Muscle layer of duodenum (tissue), 2 donors: ENCODE data around the gene SLC41A3.
"Not testable (repeated sequence)": the region's sequence is repeated elsewhere in the genome, so short reads cannot be mapped to it uniquely, and the experiment has no call there.

Experiments used
- H3K27ac ChIP-seq: one replicate; pipeline ENCODE4 v1.7.0; 2013; ENCODE audit warnings: mild to moderate bottlenecking, low read length
- H3K27me3 ChIP-seq: one replicate; pipeline ENCODE4 v1.7.0; 2013; ENCODE audit warnings: low read depth, mild to moderate bottlenecking, control low read depth, low read length
- H3K36me3 ChIP-seq, 2 donors: one replicate each; pipeline ENCODE4 v1.7.0; 2013; ENCODE audit warnings: low read length in 2 of 2, control low read depth in 1 of 2, mild to moderate bottlenecking in 1 of 2; ENCODE audit not compliant: insufficient read depth in 2 of 2, control insufficient read depth in 1 of 2
- H3K4me1 ChIP-seq, 2 donors: one replicate each; pipeline ENCODE4 v1.7.0; 2013; ENCODE audit warnings: low read length in 2 of 2, mild to moderate bottlenecking in 2 of 2, control low read depth in 1 of 2, moderate library complexity in 1 of 2; ENCODE audit not compliant: insufficient read depth in 2 of 2, control insufficient read depth in 1 of 2
- H3K4me3 ChIP-seq, 2 donors: one replicate each; pipeline ENCODE4 v1.7.0; 2013; ENCODE audit warnings: low read length in 2 of 2, low read depth in 1 of 2, mild to moderate bottlenecking in 1 of 2
- H3K9me3 ChIP-seq, 2 donors: one replicate each; pipeline ENCODE4 v1.7.0; 2013; ENCODE audit warnings: low read length in 2 of 2, control low read depth in 1 of 2, mild to moderate bottlenecking in 1 of 2; ENCODE audit not compliant: control insufficient read depth in 1 of 2
- donor health status: healthy.

The SLC41A3 gene

DNA sequence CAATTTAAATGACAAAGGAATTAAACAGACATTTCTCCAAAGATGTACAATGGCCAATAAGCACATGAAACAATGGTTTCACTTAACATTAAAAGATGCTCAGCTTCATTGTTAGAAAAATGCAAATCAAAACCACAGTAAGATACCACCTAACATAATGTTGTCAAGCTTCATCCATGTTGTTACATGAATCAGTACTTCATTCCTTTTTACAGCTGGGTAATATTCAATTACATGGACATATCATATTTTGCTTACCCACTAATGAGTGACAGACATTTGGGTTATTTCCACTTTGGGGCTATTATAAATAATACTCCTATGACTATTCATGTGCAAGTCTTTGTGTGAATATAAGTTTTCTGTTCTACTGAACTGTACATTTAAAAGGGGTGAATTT, 7.8 kb downstream of the SLC41A3 start:
- Histone ChIP-seq H3K4me1 (no peaks in the 10 kb centered on the region), H3K27ac (no peak overlapping the region), H3K27me3 (no peaks in the 10 kb centered on the region), H3K4me3 (no peak overlapping the region), H3K36me3 (peaks cover 0 to 11% of the 10 kb centered on the region in 2 donors), H3K9me3 (peaks cover 0 to 6% of the 10 kb centered on the region in 2 donors)

DNA sequence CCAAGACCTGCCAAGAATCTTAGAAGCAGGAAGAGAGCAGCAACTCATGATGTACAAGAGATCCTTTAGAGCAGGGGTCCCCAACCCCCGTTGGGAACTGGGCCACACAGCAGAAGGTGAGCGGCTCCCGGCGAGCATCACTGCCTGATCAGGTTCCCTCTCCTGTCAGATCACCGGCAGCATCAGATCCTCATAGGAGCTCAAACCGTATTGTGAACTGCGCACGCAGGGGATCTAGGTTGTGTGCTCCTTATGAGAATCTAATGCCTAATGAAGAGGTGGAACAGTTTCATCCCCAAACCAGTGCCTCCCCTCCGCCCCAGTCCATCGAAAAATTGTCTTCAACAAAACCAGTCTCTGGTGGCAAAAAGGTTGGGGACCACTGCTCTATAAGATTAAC, 13.8 kb downstream of the SLC41A3 start:
- peaks cover 0 to 14% of the 10 kb centered on the region in 2 donors for H3K36me3 ChIP-seq
- H3K27me3 ChIP-seq, result no peaks in the 10 kb centered on the region
- H3K4me1 ChIP-seq, result no peaks in the 10 kb centered on the region
- peaks cover 0 to 6% of the 10 kb centered on the region in 2 donors for H3K9me3 ChIP-seq
- H3K27ac ChIP-seq, result no peak overlapping the region
- H3K4me3 ChIP-seq, result no peak overlapping the region

GRCh38 chr3:126067959-126068358, 16.0 kb downstream of the SLC41A3 start:
- peaks cover 0 to 8% of the 10 kb centered on the region in 2 donors for H3K36me3 ChIP-seq
- H3K27ac ChIP-seq, result no peak overlapping the region
- no peaks in the 10 kb centered on the region for H3K4me1 ChIP-seq

DNA sequence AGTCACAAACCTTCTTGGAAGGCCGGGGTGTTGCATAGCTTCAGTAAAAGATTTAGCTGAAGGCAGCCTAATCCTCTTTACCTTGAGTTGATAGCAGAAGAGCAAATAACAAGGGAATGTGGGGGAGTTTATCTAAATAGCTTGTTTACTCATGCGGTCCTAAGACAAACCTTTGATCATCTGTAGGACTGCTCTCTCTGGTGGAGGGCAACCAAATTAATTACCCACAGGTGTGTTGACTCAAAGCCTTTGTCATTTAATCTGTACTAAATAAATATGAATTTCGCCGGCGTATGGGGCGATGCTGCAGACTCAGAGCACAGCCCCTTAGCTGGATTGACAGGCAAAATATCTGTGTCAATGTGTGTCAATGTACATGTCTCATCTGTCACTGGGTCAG, 17.2 kb downstream of the SLC41A3 start:
- H3K9me3 ChIP-seq, H3K27ac ChIP-seq, H3K4me3 ChIP-seq, H3K4me1 ChIP-seq, H3K36me3 ChIP-seq, H3K27me3 ChIP-seq: not testable (repeated sequence)

More at GRCh38 chr3:126067959-126068358, 16.0 kb downstream of the SLC41A3 start:
- H3K4me3 ChIP-seq, result no peak overlapping the region
- peaks cover 0 to 2% of the 10 kb centered on the region in 2 donors for H3K9me3 ChIP-seq
- H3K27me3 ChIP-seq, result no peaks in the 10 kb centered on the region

- Histone ChIP-seq H3K36me3 (peaks cover 0 to 6% of the 10 kb centered on the region in 2 donors), H3K4me1 (no peaks in the 10 kb centered on the region), H3K27me3 (no peaks in the 10 kb centered on the region)
Observed at GRCh38 chr3:126065876-126066275, 18.0 kb downstream of the SLC41A3 start.

GRCh38 chr3:126064627-126065258, 19.2 kb downstream of the SLC41A3 start:
- no peaks in the 10 kb centered on the region for H3K4me1 ChIP-seq
- H3K36me3 ChIP-seq, result peaks cover 0 to 6% of the 10 kb centered on the region in 2 donors
- H3K27me3 ChIP-seq, result no peaks in the 10 kb centered on the region
- H3K9me3 ChIP-seq, result no peaks in the 10 kb centered on the region
- H3K27ac ChIP-seq, result no peak overlapping the region
- H3K4me3 ChIP-seq, result no peak overlapping the region

More at GRCh38 chr3:126065876-126066275, 18.0 kb downstream of the SLC41A3 start:
- Histone ChIP-seq H3K4me3 (no peak overlapping the region), H3K9me3 (no peaks in the 10 kb centered on the region), H3K27ac (no peak overlapping the region)

DNA sequence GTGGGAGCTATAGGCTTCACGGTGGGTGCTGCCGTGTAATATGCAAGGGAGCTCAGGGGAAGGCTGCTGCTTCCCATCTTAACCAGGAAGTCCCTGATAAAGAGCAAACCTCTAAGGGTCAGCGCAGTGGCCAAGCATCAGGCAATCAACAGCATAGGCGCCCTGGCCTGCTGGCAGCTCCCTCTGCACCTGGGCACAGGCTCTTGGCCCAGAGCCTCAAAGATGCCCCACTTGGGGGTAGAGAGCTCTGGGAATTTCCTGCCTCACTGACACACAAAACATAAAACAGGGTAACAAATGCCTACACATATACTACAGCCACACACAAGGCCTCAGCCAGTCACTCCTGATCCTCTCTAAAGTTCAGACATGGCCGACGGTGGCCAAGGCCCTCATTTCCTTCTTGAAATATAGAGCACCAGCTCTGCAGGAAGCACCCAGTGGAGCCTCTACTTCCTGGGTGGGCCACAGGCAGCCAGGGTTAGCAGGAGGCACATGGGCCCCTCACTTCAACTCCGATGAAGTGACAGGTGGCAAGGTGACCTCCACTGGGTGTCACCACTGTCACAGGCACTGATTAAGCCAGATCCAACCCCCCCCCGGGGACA, 20.5 kb downstream of the SLC41A3 start:
- Histone ChIP-seq H3K36me3 (peaks cover 0 to 6% of the 10 kb centered on the region in 2 donors), H3K9me3 (no peaks in the 10 kb centered on the region), H3K27me3 (no peaks in the 10 kb centered on the region), H3K4me3 (no peak overlapping the region), H3K4me1 (no peaks in the 10 kb centered on the region), H3K27ac (no peak overlapping the region)

DNA sequence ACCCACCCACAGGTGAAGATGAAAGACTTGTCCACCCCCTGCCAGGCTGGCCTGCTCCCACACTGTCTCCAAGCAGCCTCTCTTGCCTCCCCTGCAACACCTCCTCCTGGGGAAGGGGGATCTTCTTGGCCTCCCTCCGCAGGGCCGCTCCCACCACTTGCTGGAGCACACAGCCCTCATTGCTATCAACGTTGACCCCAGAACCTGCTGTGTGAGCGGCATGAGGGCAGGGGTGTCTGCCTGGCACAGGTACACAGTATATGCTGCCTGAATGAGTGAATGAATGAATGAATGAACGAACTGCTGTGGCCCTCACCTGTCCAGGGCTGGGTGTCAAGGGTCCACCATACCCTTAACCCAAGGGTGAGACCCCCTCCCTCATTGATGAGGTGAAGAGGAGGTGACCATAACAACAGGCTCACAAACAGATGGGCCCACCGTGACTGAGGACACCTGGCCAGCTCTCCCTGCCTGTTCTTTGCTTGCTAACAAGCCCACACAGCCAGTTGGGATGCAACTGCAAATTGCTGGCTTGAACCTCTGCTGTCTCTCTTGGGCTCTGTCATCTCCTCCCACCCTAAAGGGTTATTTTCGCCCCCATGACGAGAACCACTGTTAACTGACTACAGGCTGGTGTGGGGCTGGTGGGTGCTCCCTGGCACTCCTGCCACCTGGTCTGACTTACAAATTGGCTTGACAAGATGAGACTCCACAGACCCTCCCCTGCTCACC, 22.5 kb downstream of the SLC41A3 start:
- Histone ChIP-seq H3K4me3 (no peak overlapping the region), H3K4me1 (no peaks in the 10 kb centered on the region), H3K27me3 (no peaks in the 10 kb centered on the region), H3K9me3 (no peaks in the 10 kb centered on the region), H3K27ac (no peak overlapping the region), H3K36me3 (no peaks in the 10 kb centered on the region)

DNA sequence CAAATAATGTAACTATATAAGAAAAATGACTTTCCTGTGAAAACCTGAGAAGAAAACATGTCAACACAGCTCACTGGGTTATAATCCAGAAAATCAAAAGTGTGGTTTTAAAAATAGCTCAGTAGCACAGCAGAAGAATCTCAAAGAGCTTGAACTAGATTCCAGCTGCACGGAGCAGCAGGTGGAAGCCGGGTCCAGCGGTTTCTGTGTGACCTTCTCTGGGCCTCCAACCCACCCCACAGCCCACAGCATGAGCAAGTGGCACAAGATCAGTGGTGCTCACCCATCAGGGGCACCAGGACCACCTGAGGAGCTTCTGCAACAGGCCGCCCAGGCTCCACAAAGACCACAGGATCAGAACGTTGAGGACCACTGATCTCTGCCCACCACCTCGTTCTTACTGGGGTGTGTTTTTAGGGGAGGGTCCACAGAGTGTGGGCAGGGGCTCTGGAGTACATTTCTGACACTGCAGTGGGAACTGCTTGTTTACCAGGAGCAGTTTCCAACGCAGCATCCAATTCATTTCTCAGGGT, 23.2 kb downstream of the SLC41A3 start:
- H3K4me3 ChIP-seq, result no peak overlapping the region
- H3K27me3 ChIP-seq, result no peaks in the 10 kb centered on the region
- H3K36me3 ChIP-seq, result no peaks in the 10 kb centered on the region
- no peaks in the 10 kb centered on the region for H3K9me3 ChIP-seq
- H3K4me1 ChIP-seq, result no peaks in the 10 kb centered on the region
- H3K27ac ChIP-seq, result no peak overlapping the region

DNA sequence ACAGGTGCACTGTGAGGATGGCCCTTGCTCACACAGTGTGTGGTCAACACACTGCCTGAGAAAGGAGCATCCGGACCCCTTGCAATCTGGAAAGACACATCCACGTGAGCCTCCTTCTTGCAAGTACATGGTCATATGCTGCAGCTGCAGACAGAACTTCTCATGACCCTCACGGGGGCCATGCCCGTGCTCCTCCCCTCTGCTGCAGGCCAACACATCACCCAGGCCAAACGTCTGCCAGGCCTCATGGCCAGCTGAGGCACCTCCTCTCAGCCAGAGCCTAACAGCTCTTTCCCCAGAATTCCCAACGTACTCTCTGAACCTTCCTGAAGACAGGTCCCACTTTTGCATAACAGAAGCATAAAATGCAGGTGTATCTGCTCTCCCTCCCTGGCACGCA, 25.3 kb downstream of the SLC41A3 start:
- no peaks in the 10 kb centered on the region for H3K27me3 ChIP-seq
- H3K27ac ChIP-seq, result no peak overlapping the region
- H3K4me3 ChIP-seq, result no peak overlapping the region
- no peaks in the 10 kb centered on the region for H3K36me3 ChIP-seq
- H3K4me1 ChIP-seq, result no peaks in the 10 kb centered on the region
- no peaks in the 10 kb centered on the region for H3K9me3 ChIP-seq

DNA sequence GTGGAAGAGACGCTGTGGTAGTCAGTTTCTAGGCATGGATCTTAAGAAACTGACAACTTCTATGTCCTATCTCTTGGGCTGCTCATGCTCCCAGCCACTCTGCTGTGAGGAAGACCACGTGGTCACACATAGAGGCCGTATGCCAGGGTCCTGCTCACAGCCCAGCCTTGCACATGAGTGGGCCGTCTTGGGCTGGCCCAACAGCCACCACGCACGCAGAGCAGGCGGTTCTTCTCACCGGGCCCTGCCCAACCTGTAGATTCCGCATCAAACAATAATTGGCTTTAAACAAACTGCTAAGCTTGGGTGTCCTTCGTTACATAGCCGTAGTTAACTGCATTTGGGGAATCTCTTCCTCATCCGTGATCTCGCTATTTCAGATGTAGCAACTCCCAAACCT, 26.0 kb downstream of the SLC41A3 start:
- Histone ChIP-seq H3K27me3 (no peaks in the 10 kb centered on the region), H3K27ac (no peak overlapping the region)

More for the DNA sequence above, 26.0 kb downstream of the SLC41A3 start:
- no peaks in the 10 kb centered on the region for H3K36me3 ChIP-seq
- H3K4me1 ChIP-seq, result no peaks in the 10 kb centered on the region
- no peaks in the 10 kb centered on the region for H3K9me3 ChIP-seq
- no peak overlapping the region for H3K4me3 ChIP-seq
